ENCODE results near the gene SLC18A3. TPM values are rescaled to one million over a fixed set of nuclear protein-coding genes. Genes with fewer than 3 reads are reported as not detected.

Gene SLC18A3
- total RNA-seq, 1 experiment from 2014 or later: 0.30 TPM

- H3K4me1 ChIP-seq (ENCODE audit: insufficient read depth, low read length, poor library complexity, severe bottlenecking): peaks cover 21% of the 10 kb centered on the region
- H3K4me3 ChIP-seq (ENCODE audit: low read depth, low read length, poor library complexity, severe bottlenecking): no peak overlapping the region
- no peak for TF ChIP-seq CTCF (conservative IDR thresholded peaks at IDR 0.05; ENCODE audit: low read depth, low read length)
- no peak for TF ChIP-seq EZH2 (IDR thresholded peaks at IDR 0.05; ENCODE audit: borderline replicate concordance, low read depth, low read length, poor library complexity, severe bottlenecking)
- ChIA-PET CTCF (no interaction called here), POLR2A (ENCODE audit: low non-redundant PET) (no interaction called here)
- H3K27me3 ChIP-seq (replicated peaks; ENCODE audit: insufficient read depth, low read depth, low read length, poor library complexity): no peaks in the 10 kb centered on the region
- DNase-seq (ENCODE audit: low spot score): no peak
- intact Hi-C loops (cut with micrococcal nuclease; ENCODE audit: unreplicated experiment): no loop called here
- no peaks in the 10 kb centered on the region for H3K36me3 ChIP-seq (ENCODE audit: insufficient read depth, low read length, poor library complexity, severe bottlenecking)
- no peaks in the 10 kb centered on the region for H3K9me3 ChIP-seq (ENCODE audit: low read depth, low read length, poor library complexity, severe bottlenecking)
- H3K27ac ChIP-seq (ENCODE audit: low read depth, low read length, poor library complexity, severe bottlenecking): no peak overlapping the region
- no TSS peak for BruUV-seq (replicated peaks)
Measured at GRCh38 chr10:49650724-49651034, 40.6 kb downstream of the SLC18A3 start.

- no peaks in the 10 kb centered on the region for H3K27me3 ChIP-seq (replicated peaks; ENCODE audit: insufficient read depth, low read depth, low read length, poor library complexity)
- no peak overlapping the region for H3K4me3 ChIP-seq (ENCODE audit: low read depth, low read length, poor library complexity, severe bottlenecking)
- H3K4me1 ChIP-seq (ENCODE audit: insufficient read depth, low read length, poor library complexity, severe bottlenecking): peaks cover 21% of the 10 kb centered on the region
- no peaks in the 10 kb centered on the region for H3K9me3 ChIP-seq (ENCODE audit: low read depth, low read length, poor library complexity, severe bottlenecking)
- no TSS peak for BruUV-seq (replicated peaks)
- TF ChIP-seq CTCF (conservative IDR thresholded peaks at IDR 0.05; ENCODE audit: low read depth, low read length) (no peak), EZH2 (IDR thresholded peaks at IDR 0.05; ENCODE audit: borderline replicate concordance, low read depth, low read length, poor library complexity, severe bottlenecking) (no peak)
- H3K27ac ChIP-seq (ENCODE audit: low read depth, low read length, poor library complexity, severe bottlenecking): no peak overlapping the region
- ChIA-PET CTCF (no interaction called here), POLR2A (ENCODE audit: low non-redundant PET) (no interaction called here)
- no peak for DNase-seq (ENCODE audit: low spot score)
- intact Hi-C loops (cut with micrococcal nuclease; ENCODE audit: unreplicated experiment): no loop called here
- H3K36me3 ChIP-seq (ENCODE audit: insufficient read depth, low read length, poor library complexity, severe bottlenecking): no peaks in the 10 kb centered on the region
Measured at GRCh38 chr10:49651039-49651835, 41.1 kb downstream of the SLC18A3 start.

GRCh38 chr10:49651917-49652316 is 41.8 kb downstream of the SLC18A3 start:
- no peak for DNase-seq (ENCODE audit: low spot score)
- peaks cover 18% of the 10 kb centered on the region for H3K4me1 ChIP-seq (ENCODE audit: insufficient read depth, low read length, poor library complexity, severe bottlenecking)
- no TSS peak for BruUV-seq (replicated peaks)
- H3K27me3 ChIP-seq (replicated peaks; ENCODE audit: insufficient read depth, low read depth, low read length, poor library complexity): no peaks in the 10 kb centered on the region
- H3K4me3 ChIP-seq (ENCODE audit: low read depth, low read length, poor library complexity, severe bottlenecking): no peak overlapping the region
- no peak for TF ChIP-seq CTCF (conservative IDR thresholded peaks at IDR 0.05; ENCODE audit: low read depth, low read length)
- TF ChIP-seq EZH2 (IDR thresholded peaks at IDR 0.05; ENCODE audit: borderline replicate concordance, low read depth, low read length, poor library complexity, severe bottlenecking): no peak
- H3K27ac ChIP-seq (ENCODE audit: low read depth, low read length, poor library complexity, severe bottlenecking): no peak overlapping the region
- intact Hi-C loops (cut with micrococcal nuclease; ENCODE audit: unreplicated experiment): no loop called here
- H3K9me3 ChIP-seq (ENCODE audit: low read depth, low read length, poor library complexity, severe bottlenecking): no peaks in the 10 kb centered on the region
- ChIA-PET CTCF (no interaction called here), POLR2A (ENCODE audit: low non-redundant PET) (no interaction called here)
- H3K36me3 ChIP-seq (ENCODE audit: insufficient read depth, low read length, poor library complexity, severe bottlenecking): no peaks in the 10 kb centered on the region

Measured in A673 (cell line).